HTERT RPE-1 (cell line): ENCODE results near the gene NECTIN3.

Experiments
- in situ Hi-C: fragments of 300-500 bp; cut with MboI; formaldehyde crosslinking; loops from 4 replicates; pipeline ENCODE4 v1.14.3; 2020; ENCODE audit warnings: low sequenced_read_pairs

Gene NECTIN3

GRCh38 chr3:111081008-111081545, 9.5 kb downstream of the NECTIN3 start:
- in situ Hi-C loops, result no loop called here

- in situ Hi-C loops, result no loop called here
Observed at GRCh38 chr3:111084911-111085310, 13.3 kb downstream of the NECTIN3 start.

- in situ Hi-C loops, result no loop called here
Observed at GRCh38 chr3:111087924-111088469, 16.4 kb downstream of the NECTIN3 start.

DNA sequence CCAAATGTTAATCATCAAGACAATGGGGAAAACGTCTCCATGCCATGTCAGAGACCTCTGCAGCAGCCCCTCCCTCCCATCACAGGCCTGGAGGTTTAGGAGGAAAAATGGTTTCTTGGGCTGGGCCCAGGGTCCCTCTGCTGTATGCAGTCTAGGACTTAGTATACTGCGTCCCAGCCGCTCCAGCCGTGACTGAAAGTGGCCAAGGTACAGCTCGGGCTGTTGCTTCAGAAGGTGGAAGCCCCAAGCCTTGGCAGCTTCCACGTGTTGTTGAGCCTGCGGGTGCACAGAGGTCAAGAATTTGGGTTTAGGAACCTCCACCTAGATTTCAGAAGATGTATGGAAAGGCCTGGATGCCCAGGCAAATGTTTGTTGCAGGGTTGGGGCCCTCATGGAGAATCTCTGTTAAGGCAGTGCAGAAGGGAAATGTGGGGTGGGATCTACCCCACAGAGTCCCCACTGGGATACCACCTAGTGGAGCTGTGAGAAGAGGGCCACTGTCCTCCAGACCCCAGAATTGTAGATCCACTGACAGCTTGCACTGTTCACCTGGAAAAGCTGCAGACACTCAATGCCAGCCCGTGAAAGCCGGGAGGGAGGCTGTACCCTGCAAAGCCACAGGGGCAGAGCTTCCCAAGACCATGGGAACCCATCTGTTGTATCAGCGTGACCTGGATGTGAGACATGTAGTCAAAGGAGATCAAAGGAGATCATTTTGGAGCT, 25.0 kb downstream of the NECTIN3 start:
- in situ Hi-C loops, result no loop called here

- in situ Hi-C loops, result no loop called here
Observed at GRCh38 chr3:111103807-111104206, 32.2 kb downstream of the NECTIN3 start.

DNA sequence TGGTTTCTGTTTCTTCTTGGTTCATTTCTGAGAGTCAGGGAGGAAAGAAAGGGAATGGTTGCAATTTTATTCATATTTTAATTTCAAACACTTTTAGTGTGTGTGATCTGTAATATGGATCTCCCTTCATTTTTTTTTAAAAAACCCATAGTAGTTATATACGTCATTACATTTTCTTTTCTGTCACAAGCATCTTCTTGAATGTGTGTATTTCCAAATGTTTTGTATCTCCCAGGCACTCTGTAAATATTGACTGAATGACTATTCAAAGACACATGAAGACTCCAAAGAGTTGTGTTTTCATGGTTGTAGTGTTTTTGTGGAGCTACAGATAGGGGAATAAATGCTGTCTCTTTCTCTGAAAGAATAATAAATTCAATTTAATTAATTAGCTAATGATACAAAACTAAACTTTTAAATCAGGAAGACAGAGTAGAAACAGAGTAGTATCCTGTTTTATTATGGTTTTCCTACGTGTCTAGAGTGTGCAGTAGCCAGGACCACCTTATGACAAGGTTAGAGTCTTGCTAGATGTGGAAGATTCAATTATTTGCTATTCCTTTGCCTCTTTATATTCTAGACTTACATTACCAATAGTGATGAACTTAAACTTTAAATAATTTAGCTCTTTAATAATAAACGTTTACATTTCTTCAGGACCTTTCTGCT, 35.5 kb downstream of the NECTIN3 start:
- in situ Hi-C loops, result no loop called here

DNA sequence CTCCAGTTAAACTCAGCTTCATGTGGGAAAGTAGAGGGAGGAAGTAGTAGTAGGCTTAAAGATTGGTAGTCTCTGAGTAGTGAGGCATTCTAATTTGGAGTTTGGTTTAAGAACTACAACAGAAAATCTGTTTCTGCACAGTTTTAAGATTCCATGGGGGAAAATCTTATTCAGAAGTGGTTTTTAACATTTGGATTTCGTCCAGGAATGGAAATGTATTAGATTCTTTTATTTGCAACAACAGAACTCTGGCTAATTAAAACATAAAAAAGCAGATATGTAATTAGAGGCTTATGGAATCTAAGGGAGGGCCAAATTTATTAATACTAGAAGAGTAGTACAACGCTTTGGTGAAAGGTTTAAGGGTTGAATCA, 36.0 kb downstream of the NECTIN3 start:
- in situ Hi-C loops, result no loop called here

DNA sequence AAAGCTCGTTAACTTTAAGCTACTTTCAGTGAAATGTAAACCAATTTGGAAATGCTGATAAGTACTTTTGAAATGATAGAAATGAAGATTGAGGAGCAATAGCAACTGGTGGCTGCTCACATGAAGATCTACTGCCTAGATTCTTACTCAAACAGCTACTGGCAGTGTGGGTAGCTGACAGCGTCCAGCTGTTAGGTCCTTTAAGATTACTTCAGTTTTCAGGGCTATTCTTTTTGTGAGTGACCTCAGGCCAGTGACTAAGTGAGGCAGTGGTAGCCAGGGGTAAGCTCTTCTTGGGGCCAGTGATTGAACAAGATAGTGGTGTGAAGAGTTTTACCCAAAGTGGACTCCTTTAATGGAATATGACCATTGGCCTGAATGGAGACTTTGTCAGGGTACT, 41.3 kb downstream of the NECTIN3 start:
- in situ Hi-C loops, result no loop called here

DNA sequence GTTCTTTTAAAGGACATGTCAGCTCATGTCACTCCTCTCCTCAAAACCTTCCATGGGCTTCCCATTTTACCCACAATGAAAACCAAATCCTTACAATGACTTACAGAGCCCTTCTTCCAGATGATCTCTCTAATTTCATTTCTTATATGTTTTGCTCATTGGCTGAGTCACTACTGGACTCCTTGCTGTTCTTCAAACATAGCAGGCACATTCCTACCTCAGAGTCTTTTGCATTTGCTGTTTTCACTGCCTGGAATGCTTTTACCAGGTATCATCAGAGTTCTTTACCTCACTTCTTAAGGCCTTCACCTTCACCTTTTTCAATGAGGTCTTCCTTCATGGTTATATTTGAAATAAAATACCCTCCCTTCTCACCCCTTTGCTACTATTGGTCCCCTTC, 57.3 kb downstream of the NECTIN3 start:
- in situ Hi-C loops, result no loop called here

DNA sequence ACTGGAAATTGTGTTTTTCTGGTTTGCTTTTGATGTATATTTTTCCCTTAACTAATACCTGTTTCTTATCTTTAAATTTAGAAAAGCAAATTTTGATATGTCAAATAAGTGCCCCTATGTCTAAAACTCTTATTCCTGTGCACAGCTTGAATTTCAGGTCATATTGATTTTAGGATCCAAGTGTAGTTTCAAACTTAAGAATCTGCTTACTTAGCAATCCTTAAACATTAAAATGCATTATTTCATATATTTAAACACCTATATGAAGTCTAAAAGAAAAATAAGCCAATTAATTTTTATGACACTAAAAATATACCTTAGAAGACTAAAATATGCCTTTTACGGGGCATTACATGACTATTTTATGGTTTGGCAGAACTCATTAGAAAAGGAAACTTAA, 59.2 kb downstream of the NECTIN3 start:
- in situ Hi-C loops, result no loop called here

DNA sequence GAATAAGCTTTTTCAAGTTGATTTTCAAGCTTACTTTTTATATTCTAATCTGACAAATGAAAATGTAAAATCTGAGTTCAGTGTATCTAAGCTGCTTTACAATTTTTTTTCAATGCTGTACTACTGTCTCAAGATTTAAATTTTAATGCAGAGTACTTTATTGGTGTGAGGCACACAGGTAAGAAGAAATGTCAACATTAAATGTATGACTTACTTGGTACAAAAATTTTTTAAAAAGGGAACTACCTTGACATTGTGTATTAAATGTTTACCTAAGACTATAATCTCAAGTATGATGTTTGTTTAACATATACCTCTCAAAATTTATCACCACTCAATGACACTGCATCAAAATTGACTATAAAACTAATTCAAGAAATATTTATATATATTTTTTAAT, 62.7 kb downstream of the NECTIN3 start:
- in situ Hi-C loops, result no loop called here

GRCh38 chr3:111151438-111151837, 79.8 kb downstream of the NECTIN3 start:
- in situ Hi-C loops, result no loop called here

DNA sequence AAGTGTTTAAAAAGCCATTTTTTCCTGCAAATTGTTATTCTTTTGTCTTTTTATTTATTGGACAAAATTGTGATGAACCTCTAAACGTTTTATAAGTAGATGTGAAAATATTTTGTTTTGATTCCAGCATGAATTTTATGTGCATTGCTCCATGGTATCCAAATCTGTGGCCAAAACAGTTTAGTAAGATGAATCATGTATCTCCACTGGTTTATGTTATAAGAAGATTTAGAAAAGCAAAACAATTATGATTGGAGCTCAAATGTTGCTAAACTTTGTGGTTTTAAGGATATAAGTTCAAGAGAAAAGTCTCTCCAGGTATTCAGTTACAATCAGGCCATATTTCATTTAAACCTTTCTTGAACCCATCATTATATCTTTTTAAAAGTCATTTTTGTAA, 80.9 kb downstream of the NECTIN3 start:
- in situ Hi-C loops, result no loop called here

GRCh38 chr3:111156517-111156916, 84.9 kb downstream of the NECTIN3 start:
- in situ Hi-C loops, result no loop called here

- in situ Hi-C loops, result no loop called here
Observed at GRCh38 chr3:111159391-111159790, 87.8 kb downstream of the NECTIN3 start.

DNA sequence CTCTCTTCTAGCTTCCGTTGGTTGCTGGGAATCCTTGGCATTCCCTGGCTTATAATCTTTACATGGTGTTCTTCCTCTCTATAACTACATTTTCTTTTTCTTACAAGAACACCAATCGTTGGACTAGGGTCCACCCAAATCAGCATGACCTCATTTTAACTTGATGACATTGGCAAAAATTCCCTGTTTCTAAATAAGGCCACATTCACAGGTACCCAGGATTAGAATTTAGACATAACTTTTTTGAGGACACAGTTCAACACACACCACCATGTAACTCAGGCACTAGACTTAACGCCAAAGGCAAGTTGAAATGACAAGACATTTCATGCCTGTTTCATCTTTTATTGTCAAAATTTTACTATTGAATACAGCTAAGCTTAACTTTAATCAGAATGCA, 93.0 kb downstream of the NECTIN3 start:
- in situ Hi-C loops, result no loop called here

GRCh38 chr3:111165411-111165810, 93.8 kb downstream of the NECTIN3 start:
- in situ Hi-C loops, result no loop called here

DNA sequence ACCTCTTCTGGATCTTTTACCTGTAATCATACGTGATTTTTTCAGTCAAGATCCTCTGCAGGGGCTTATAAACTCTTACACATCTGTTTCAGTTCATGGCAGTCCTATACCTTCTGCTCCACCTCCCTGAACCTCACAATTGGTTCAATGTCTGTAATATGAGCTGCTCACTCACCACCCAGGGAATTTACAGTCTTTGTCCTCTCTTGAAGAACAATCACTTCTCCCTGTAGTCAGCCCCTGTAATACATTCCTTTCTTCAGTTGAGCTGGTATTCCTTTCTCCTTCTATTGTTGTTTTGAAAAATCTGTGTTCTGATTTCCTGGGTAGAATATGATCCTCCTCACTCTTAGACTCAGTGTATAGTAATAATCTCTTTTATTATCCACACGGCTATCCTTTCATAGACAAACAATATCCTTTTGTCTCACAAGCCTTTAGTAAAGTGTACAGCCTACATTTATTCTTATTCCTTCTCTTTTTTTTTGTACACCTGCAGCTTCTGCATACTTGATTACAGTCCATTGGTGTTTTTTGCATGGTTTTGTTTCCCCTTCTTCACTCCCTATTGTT, 101.8 kb downstream of the NECTIN3 start:
- in situ Hi-C loops, result no loop called here

DNA sequence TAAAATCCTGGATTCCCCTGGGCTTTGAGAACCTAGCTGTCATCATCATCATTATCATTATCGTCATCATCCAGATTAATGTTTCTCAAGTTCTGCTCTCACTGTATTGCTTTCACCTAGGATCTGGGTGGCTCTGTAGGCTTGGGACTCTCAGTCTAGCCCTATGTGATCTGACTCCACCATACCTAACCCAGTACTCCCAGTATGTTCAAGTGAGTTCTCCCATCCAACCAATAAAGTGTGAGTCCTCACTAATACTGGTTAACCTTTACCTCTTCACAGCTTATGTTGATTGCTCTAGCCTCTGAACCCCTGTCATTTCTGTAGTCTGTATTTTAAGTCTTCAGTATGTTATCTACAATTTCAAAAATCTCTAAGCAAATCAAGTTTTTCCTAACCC, 102.3 kb downstream of the NECTIN3 start:
- in situ Hi-C loops, result no loop called here

- in situ Hi-C loops, result no loop called here
Observed at GRCh38 chr3:111190518-111190917, 118.9 kb downstream of the NECTIN3 start.

DNA sequence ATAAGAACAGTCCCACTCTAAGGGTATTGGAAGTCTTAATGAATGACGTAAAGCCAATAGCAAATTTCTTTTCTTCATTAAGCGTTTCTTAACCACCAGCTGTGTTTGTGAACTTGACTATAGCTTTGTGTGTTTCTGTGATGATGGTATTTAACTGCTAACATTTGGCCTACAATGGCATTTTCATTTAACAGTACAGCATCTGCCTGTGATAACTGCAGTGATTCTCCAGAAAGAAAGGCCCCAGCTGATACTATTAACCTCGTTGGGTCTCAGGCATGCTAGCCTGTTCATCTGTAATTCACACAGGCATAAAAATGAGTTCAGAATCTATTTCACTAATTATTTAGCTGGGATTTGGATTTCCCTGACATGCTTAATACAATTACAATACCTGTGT, 121.9 kb downstream of the NECTIN3 start:
- in situ Hi-C loops, result no loop called here

- in situ Hi-C loops, result no loop called here
Observed at GRCh38 chr3:111194048-111194447, 122.4 kb downstream of the NECTIN3 start.
